Stomach (tissue), 9 donors: ENCODE results near the gene CLIC1. TPM values are rescaled to one million over a fixed set of nuclear protein-coding genes. Genes with fewer than 3 reads are reported as not detected.

Source experiments
- DNase-seq, 2 donors: peaks; one replicate each; pipeline versions ENCODE4 v3.0.0 to v3.0.0-alpha.2; 2013 to 2019
- H3K27ac ChIP-seq, 5 donors: fragments of 200-600 bp in 4 of 5; sonication (generic) in 4 of 5; one replicate each; pipeline ENCODE4 v1.5.1; 2013 to 2019; ENCODE audit warnings: mild to moderate bottlenecking in 1 of 5, moderate library complexity in 1 of 5
- H3K27me3 ChIP-seq, 3 donors: fragments of 200-600 bp; sonication (generic); one replicate each; pipeline ENCODE4 v1.5.1; 2017 to 2019; ENCODE audit warnings: mixed run types in 1 of 3
- H3K36me3 ChIP-seq, 4 donors: fragments of 200-600 bp; sonication (generic); 1 replicate in 3 of 4; 2 replicates in 1 of 4; pipeline ENCODE4 v1.5.1; 2016 to 2019
- H3K4me1 ChIP-seq, 4 donors: fragments of 200-600 bp; sonication (generic); one replicate each; pipeline ENCODE4 v1.5.1; 2016 to 2019
- H3K4me3 ChIP-seq, 4 donors: fragments of 200-600 bp; sonication (generic) in 3 of 4; one replicate each; pipeline ENCODE4 v1.5.1; 2016 to 2019; ENCODE audit warnings: mild to moderate bottlenecking in 1 of 4
- H3K9me3 ChIP-seq, 4 donors: fragments of 200-600 bp; sonication (generic); one replicate each; pipeline ENCODE4 v1.5.1; 2016 to 2019
- CTCF ChIP-seq, 7 experiments: fragments of 450-650 bp in 4 of 7; fragments of 200-600 bp in 3 of 7; sonication (generic) in 3 of 7; IDR thresholded peaks; one replicate each; pipeline ENCODE4 v1.5.1; 2016 to 2019; ENCODE audit warnings: antibody characterized with exemption in 7 of 7, control low read depth in 2 of 7, mild to moderate bottlenecking in 1 of 7
- EP300 ChIP-seq: sonication (generic); formaldehyde crosslinking; IDR thresholded peaks from one replicate; pipeline ENCODE4 v1.6.1; 2017; ENCODE audit warnings: antibody characterized with exemption
- POLR2A ChIP-seq, 4 donors: fragments of 450-650 bp; IDR thresholded peaks; one replicate each; pipeline ENCODE4 v1.6.1; 2016; ENCODE audit warnings: antibody characterized with exemption in 4 of 4, control low read depth in 2 of 4, mild to moderate bottlenecking in 1 of 4, moderate library complexity in 1 of 4
- POLR2AphosphoS5 ChIP-seq, 3 donors: sonication (generic); formaldehyde crosslinking; IDR thresholded peaks; one replicate each; pipeline ENCODE4 v1.6.1; 2016; ENCODE audit warnings: antibody characterized with exemption in 3 of 3
- whole genome bisulfite sequencing, 5 donors: extraction: QIAGEN DNeasy Blood & Tissue Kit in 3 of 5; methylation state at CpG; one replicate each; pipeline versions ENCODE4 v1.1.5 to v1.1.7; 2013 to 2018; 5-methylcytosine and 5-hydroxymethylcytosine counted together
- intact Hi-C: fragments of 100-400 bp; cut with DNase I; formaldehyde crosslinking; loops from one replicate; pipeline ENCODE4 v1.15.1; 2023; ENCODE audit warnings: low total_unique reads
- polyA plus RNA-seq, 3 donors: library from polyadenylated mRNA; stranded (reverse); fragments of 200-250 nt; gene quantifications; one replicate each; pipeline ENCODE4 v1.2.3, GENCODE V29; 2013
- total RNA-seq, 5 donors: library from RNA; depleted of rRNA; stranded (reverse); fragments of >200 nt; gene quantifications; one replicate each; pipeline versions ENCODE4 v1.1.0 to v1.2.3, GENCODE V29; 2014 to 2016
- donor health status: healthy with polysubstance abuse.
- donor health status: Bipolar disorder and iron deficiency.
- donor health status: healthy.

The CLIC1 gene
- total and polyA plus RNA-seq, 8 donors, result 33.8 to 597 (median 278) TPM

- Histone ChIP-seq H3K4me3 (no peak overlapping the region), H3K9me3 (no peaks in the 10 kb centered on the region), H3K4me1 (peaks cover 24 to 37% (median 29%) of the 10 kb centered on the region in 4 donors), H3K36me3 (peaks cover 52 to 65% (median 64%) of the 10 kb centered on the region in 4 donors), H3K27me3 (no peaks in the 10 kb centered on the region), H3K27ac (peak overlapping the region in 4 of 5 donors; percentile 8 to 83 (median 56))
- intact Hi-C loops, result no loop called here
- WGBS, 5 donors, result 75 to 93% (median 87%) methylated on average over 27 to 43 of the region's 43 CpGs
- TF ChIP-seq CTCF (IDR thresholded peaks at IDR 0.05) (no peak), POLR2AphosphoS5 (IDR thresholded peaks at IDR 0.05) (no peak), POLR2A (IDR thresholded peaks at IDR 0.05) (no peak), EP300 (no peak)
- DNase-seq, result peak in 1 of 2 donors; percentile 41
Observed at GRCh38 chr6:31778999-31779885, 42.9 kb upstream of the CLIC1 start.

GRCh38 chr6:31778193-31778592 is 41.9 kb upstream of the CLIC1 start:
- no peaks in the 10 kb centered on the region for H3K27me3 ChIP-seq
- peaks cover 24 to 39% (median 31%) of the 10 kb centered on the region in 4 donors for H3K4me1 ChIP-seq
- H3K36me3 ChIP-seq, result peaks cover 43 to 55% (median 54%) of the 10 kb centered on the region in 4 donors
- DNase-seq, result no peak
- TF ChIP-seq EP300 (no peak), POLR2AphosphoS5 (IDR thresholded peaks at IDR 0.05) (no peak), POLR2A (IDR thresholded peaks at IDR 0.05) (no peak), CTCF (IDR thresholded peaks at IDR 0.05) (no peak)
- intact Hi-C loops, result no loop called here
- H3K9me3 ChIP-seq, result no peaks in the 10 kb centered on the region
- H3K27ac ChIP-seq, result peak overlapping the region; percentile 78 to 90 (median 84)
- 91 to 96% (median 94%) methylated on average over 4 to 5 of the region's 5 CpGs for WGBS, 5 donors
- no peak overlapping the region for H3K4me3 ChIP-seq

- H3K27ac ChIP-seq, result peak overlapping the region; percentile 78 to 90 (median 84)
- H3K4me1 ChIP-seq, result peaks cover 28 to 44% (median 35%) of the 10 kb centered on the region in 4 donors
- WGBS, 5 donors, result 81 to 95% (median 91%) methylated on average over 5 of the region's 5 CpGs
- peaks cover 37 to 49% (median 48%) of the 10 kb centered on the region in 4 donors for H3K36me3 ChIP-seq
- no peaks in the 10 kb centered on the region for H3K27me3 ChIP-seq
- H3K9me3 ChIP-seq, result no peaks in the 10 kb centered on the region
- DNase-seq, result no peak
- intact Hi-C loops, result no loop called here
- no peak overlapping the region for H3K4me3 ChIP-seq
- TF ChIP-seq POLR2AphosphoS5 (IDR thresholded peaks at IDR 0.05), result no peak
Observed at GRCh38 chr6:31777667-31778050, 41.3 kb upstream of the CLIC1 start.

GRCh38 chr6:31776989-31777666 is 40.8 kb upstream of the CLIC1 start, which contains the start of gene VWA7:
TSS of gene VWA7 (minus strand) at chr6:31777328. CDS start at chr6:31776779, 549 bp downstream.
- TF ChIP-seq CTCF (IDR thresholded peaks at IDR 0.05) (no peak), EP300 (no peak), POLR2AphosphoS5 (IDR thresholded peaks at IDR 0.05) (peak in 1 of 3 donors; percentile 83), POLR2A (IDR thresholded peaks at IDR 0.05) (peak in 1 of 4 donors; percentile 34)
- H3K36me3 ChIP-seq, result peaks cover 32 to 44% (median 43%) of the 10 kb centered on the region in 4 donors
- H3K27me3 ChIP-seq, result no peaks in the 10 kb centered on the region
- DNase-seq, result peak; percentile 89 to 94
- H3K4me1 ChIP-seq, result peaks cover 28 to 44% (median 35%) of the 10 kb centered on the region in 4 donors
- peak within 1 kb of the TSS in 2 of 4 donors; percentile 1 to 24 for H3K4me3 ChIP-seq
- H3K27ac ChIP-seq, result peak within 1 kb of the TSS; percentile 78 to 90 (median 84)
- H3K9me3 ChIP-seq, result no peaks in the 10 kb centered on the region
- WGBS, 5 donors, result 0 to 15% (median 11%) methylated on average over 3 to 15 of the region's 15 CpGs
- intact Hi-C loops, result no loop called here
